H1 (cell line): Measurements from ENCODE around the gene PARK7. TPM values are rescaled to one million over a fixed set of nuclear protein-coding genes. Genes with fewer than 3 reads are reported as not detected.

Experiments used
- GABPA ChIP-seq: IDR thresholded peaks from 2 replicates; pipeline ENCODE4 v1.6.1; 2011; ENCODE audit warnings: mild to moderate bottlenecking, low read length, moderate library complexity, borderline replicate concordance; ENCODE audit not compliant: insufficient read depth
- polyA plus RNA-seq, 7 experiments: library from polyadenylated mRNA; depleted of rRNA in 3 of 7; stranded (reverse) in 5 of 7; unstranded in 2 of 7; fragments of >200 nt in 5 of 7; fragments of 200-250 nt in 2 of 7; gene quantifications; 1 replicate in 5 of 7; 2 replicates in 1 of 7; 4 replicates in 1 of 7; pipeline versions ENCODE4 v1.2.1 to v1.2.3, GENCODE V29; 2011 to 2013; ENCODE audit warnings: missing spikeins in 2 of 7, mixed read lengths in 2 of 7
- total RNA-seq: library from RNA; stranded (reverse); fragmentation: NEBNext Ultra II Directional; extraction: Animal tissue kit (Norgen Biotek cat#: 25700); gene quantifications from 2 replicates; pipeline ENCODE4 v1.2.1, GENCODE V29; 2021

PARK7 gene
- total and polyA plus RNA-seq, 2 of the 8 experiments (the other 6 are each of a cell fraction or from before 2014, with no cell fraction given), result 206 to 383 TPM

DNA sequence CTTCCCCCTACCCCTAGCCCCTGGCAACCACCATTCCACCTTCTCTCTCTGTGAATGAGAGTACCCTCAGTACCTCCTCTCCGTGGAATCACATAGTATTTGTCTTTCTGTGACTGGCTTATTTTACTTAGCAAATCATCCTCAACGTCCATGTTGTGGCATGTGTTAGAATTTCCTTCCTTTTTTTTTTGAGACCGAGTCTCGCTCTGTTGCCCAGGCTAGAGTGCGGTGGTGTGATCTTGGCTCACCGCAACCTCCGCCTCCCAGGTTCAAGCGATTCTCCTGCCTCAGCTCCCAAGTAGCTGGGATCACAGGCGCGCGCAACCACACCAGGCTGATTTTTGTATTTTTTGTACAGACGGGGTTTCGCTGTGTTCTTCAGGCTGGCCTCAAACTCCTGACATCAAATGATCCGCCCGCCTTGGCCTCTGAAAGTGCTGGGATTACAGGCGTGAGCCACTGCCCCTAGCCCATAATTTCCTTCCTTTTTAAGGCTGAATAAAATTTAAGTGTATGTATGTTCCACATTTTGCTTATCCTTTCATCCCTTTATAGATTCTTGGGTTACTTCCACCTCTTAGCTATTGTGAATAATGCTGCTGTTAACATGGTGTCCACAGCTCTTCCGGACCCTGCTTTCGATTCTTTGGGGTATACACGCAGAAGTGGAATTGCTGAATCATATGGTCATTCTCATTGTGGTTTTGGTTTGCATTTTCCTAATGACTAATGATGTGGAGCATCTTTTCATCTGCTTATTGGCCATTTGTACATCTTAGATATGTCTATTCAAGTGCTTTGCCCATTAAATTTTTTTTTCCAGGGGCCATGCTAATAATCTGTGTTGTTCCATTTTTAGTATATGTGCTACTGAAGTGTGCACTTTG is 32.3 kb downstream of the PARK7 start (continued):
- TF ChIP-seq GABPA, result no peak
